Kidney (tissue), 14 donors: Measurements from ENCODE around the gene KPNA1. TPM values are rescaled to one million over a fixed set of nuclear protein-coding genes. Genes with fewer than 3 reads are reported as not detected.
"Not testable (repeated sequence)": the region's sequence is repeated elsewhere in the genome, so short reads cannot be mapped to it uniquely, and the experiment has no call there.

Source experiments
- DNase-seq, 5 donors: peaks; one replicate each; pipeline ENCODE4 v3.0.0-alpha.2; 2013 to 2020
- FAIRE-seq: peaks from 2 replicates; lab custom pipeline; 2012; peaks lifted over from hg19 to GRCh38; lab: Jason Lieb, UNC
- H3K27ac ChIP-seq, 2 donors: one replicate each; pipeline ENCODE4 v1.7.0; 2013; ENCODE audit warnings: low read depth in 2 of 2, low read length in 2 of 2, inconsistent platforms in 1 of 2
- H3K27me3 ChIP-seq: one replicate; pipeline ENCODE4 v1.7.1; 2013; ENCODE audit warnings: low read length, inconsistent platforms; ENCODE audit not compliant: control insufficient read depth, insufficient read depth
- H3K36me3 ChIP-seq, 3 donors: one replicate each; pipeline versions ENCODE4 v1.7.0 to v1.7.1; 2013; ENCODE audit warnings: low read length in 3 of 3, control low read depth in 1 of 3, inconsistent platforms in 1 of 3; ENCODE audit not compliant: insufficient read depth in 3 of 3, control insufficient read depth in 2 of 3
- H3K4me1 ChIP-seq, 3 donors: one replicate each; pipeline versions ENCODE4 v1.7.0 to v1.7.1; 2013; ENCODE audit warnings: low read length in 3 of 3, inconsistent platforms in 1 of 3, low read depth in 1 of 3; ENCODE audit not compliant: control insufficient read depth in 2 of 3, insufficient read depth in 2 of 3
- H3K4me3 ChIP-seq, 3 donors: one replicate each; pipeline versions ENCODE4 v1.7.0 to v1.8.1; 2013; ENCODE audit warnings: low read length in 3 of 3, control low read depth in 1 of 3, inconsistent platforms in 1 of 3
- H3K9ac ChIP-seq, 3 donors: one replicate each; pipeline versions ENCODE4 v1.7.0 to v1.7.1; 2013; ENCODE audit warnings: low read length in 3 of 3, control low read depth in 1 of 3, inconsistent platforms in 1 of 3
- H3K9me3 ChIP-seq, 3 donors: one replicate each; pipeline versions ENCODE4 v1.7.0 to v1.7.1; 2013; ENCODE audit warnings: low read length in 3 of 3, control low read depth in 1 of 3, inconsistent platforms in 1 of 3; ENCODE audit not compliant: control insufficient read depth in 2 of 3, insufficient read depth in 1 of 3
- CTCF ChIP-seq: IDR thresholded peaks from 3 replicates; pipeline ENCODE4 v1.5.1; 2012; ENCODE audit warnings: mild to moderate bottlenecking, moderate library complexity, borderline replicate concordance; ENCODE audit not compliant: insufficient read depth; ENCODE audit errors: extremely low read depth
- intact Hi-C: fragments of 100-400 bp; cut with DNase I; formaldehyde crosslinking; loops from one replicate; pipeline ENCODE4 v1.11.1; 2022
- polyA plus RNA-seq: library from polyadenylated mRNA; stranded (reverse); fragments of 350-450 nt; fragmentation: Illumina TruSeq; extraction: RNeasy Lipid Tissue Mini Kit (QIAGEN cat#74804); gene quantifications from one replicate; pipeline ENCODE4 v1.2.3, GENCODE V29; 2014; ENCODE audit warnings: low read depth, low replicate concordance; ENCODE audit not compliant: insufficient read depth
- total RNA-seq: library from RNA; stranded (reverse); fragmentation: NEBNext Ultra II Directional; extraction: Animal tissue kit (Norgen Biotek cat#: 25700); gene quantifications from one replicate; pipeline ENCODE4 v1.2.1, GENCODE V29; 2021
- donor health status: control.
- donor health status: control.
- donor health status: control.
- donor health status: control.
- donor health status: control.
- donor health status: DM: yes; HTN: yes; CAD: no.
- donor health status: Normal renal cell carcinoma (clear cell type).

The KPNA1 gene
- total and polyA plus RNA-seq, 2 donors from 2014 or later: 16.8 to 64.5 TPM

DNA sequence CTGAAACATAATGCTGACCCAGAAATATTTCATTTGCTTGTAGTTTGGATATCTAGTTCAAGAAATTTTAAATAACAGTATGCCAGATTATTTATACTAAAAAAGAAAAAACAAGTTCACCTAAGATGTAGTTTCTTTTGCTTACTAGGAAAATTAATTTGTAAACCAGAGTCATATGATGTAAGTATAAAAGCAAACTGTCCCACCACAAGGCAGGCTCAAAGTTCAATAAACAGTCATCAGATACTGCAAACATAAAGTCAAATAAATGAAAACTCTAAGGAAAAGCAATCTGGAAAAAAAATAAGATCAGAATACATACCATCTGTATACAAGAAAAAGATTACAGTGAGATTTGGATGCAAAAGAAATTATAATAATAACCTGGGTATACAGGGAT is 58.7 kb downstream of the KPNA1 start:
- FAIRE-seq (no peak), DNase-seq (no peak)
- Histone ChIP-seq H3K9ac (no peak overlapping the region), H3K27me3 (no peaks in the 10 kb centered on the region), H3K36me3 (peaks cover 3 to 12% (median 11%) of the 10 kb centered on the region in 3 donors), H3K4me1 (peaks cover 0 to 5% (median 0%) of the 10 kb centered on the region in 3 donors), H3K4me3 (no peak overlapping the region), H3K9me3 (no peaks in the 10 kb centered on the region), H3K27ac (peak overlapping the region in 1 of 2 donors; percentile 8)
- no peak for TF ChIP-seq CTCF
- intact Hi-C loops: no loop called here

DNA sequence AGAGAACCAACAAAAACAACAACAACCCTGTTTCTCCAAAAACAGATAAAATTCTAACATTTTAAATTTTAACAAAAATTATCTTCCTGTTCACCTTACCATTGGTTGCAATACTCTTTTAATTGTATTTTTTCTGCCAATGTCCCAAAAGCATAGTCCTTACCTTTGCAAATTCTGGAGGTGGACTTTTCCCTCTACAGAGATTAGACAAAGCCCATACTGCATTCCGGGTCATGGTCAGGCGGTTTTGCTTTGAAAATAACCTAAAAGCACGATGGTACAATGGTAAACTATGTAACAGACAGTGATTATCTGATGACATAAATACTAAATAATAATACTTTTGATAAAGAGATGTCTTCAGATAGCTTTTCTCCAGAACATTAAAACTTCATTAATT is 63.4 kb downstream of the KPNA1 start:
- Histone ChIP-seq H3K4me1 (peaks cover 0 to 5% (median 0%) of the 10 kb centered on the region in 3 donors), H3K4me3 (no peak overlapping the region), H3K27ac (no peak overlapping the region), H3K9me3 (no peaks in the 10 kb centered on the region), H3K9ac (no peak overlapping the region), H3K36me3 (peaks cover 5 to 9% (median 8%) of the 10 kb centered on the region in 3 donors), H3K27me3 (no peaks in the 10 kb centered on the region)
- TF ChIP-seq CTCF: no peak
- DNase-seq (no peak), FAIRE-seq (no peak)
- intact Hi-C loops: no loop called here

DNA sequence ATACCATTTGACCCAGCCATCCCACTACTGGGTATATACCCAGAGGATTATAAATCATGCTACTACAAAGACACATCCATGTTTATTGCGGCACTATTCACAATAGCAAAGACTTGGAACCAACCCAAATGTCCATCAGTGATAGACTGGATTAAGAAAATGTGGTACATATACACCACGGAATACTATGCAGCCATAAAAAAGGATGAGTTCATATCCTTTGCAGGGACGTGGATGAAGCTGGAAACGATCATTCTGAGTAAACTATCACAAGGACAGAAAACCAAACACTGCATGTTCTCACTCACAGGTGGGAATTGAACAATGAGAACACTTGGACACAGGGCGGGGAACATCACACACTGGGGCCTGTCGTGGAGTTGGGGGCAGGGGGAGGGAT is 66.5 kb downstream of the KPNA1 start:
- DNase-seq, intact Hi-C loops, FAIRE-seq, H3K4me3 ChIP-seq, H3K9me3 ChIP-seq, H3K4me1 ChIP-seq, H3K36me3 ChIP-seq, H3K9ac ChIP-seq, H3K27ac ChIP-seq, H3K27me3 ChIP-seq: not testable (repeated sequence)

DNA sequence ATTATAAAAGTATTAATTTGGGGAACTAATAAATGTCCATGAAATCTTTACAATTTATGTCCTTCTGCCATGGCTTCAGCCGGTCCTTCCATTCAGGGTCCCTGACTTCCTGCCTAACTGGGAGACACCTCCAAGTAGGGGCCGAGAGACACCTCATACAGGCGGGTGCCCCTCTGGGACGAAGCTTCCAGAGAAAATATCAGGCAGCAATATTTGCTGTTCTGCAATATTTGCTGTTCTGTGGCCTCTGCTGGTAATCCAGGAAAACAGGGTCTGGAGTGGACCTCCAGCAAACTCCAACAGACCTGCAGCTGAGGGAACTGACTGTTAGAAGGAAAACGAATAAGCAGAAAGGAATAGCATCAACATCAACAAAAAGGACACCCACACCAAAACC is 70.2 kb downstream of the KPNA1 start:
- H3K4me1 ChIP-seq, H3K9me3 ChIP-seq, DNase-seq, H3K4me3 ChIP-seq, FAIRE-seq, intact Hi-C loops, H3K27me3 ChIP-seq, H3K27ac ChIP-seq, H3K9ac ChIP-seq: not testable (repeated sequence)
- H3K36me3 ChIP-seq: peaks cover 2 to 20% (median 10%) of the 10 kb centered on the region in 3 donors

DNA sequence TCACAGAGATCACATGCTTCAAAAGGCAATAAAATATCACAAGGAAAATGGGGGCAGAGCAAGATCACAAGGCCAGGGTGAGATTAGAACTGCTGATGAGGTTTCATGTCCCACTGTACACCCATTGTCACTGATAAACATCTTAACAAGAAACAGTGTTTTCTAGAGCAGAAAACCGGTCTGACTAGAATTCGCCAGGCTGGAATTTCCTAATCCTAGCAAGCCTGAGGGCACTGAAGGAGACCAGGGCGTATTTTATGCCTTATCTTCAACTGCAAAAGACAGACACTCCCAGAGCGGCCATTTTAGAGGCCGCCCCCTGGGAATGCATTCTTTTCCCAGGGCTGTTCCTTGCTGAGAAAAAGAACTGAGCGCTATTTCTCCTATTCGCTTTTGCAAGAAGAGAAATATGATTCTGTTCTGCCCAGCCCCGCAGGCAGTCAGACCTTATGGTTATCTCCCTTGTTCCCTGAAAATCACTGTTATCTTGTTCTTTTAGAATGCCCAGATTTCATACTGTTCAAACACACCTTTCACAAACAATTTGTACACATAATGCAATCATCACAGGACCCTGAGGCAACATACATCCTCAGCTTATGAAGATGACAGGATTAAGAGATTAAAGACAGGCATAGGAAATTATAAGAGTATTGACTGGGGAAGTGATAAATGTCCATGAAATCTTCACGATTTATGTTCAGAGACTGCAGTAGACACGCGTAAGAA is 70.8 kb downstream of the KPNA1 start:
- H3K4me3 ChIP-seq, H3K9me3 ChIP-seq, H3K27me3 ChIP-seq, H3K4me1 ChIP-seq, FAIRE-seq, intact Hi-C loops, H3K27ac ChIP-seq, H3K9ac ChIP-seq: not testable (repeated sequence)
- DNase-seq: peak in 2 of 5 donors; percentile 4 to 14
- peaks cover 2 to 20% (median 15%) of the 10 kb centered on the region in 3 donors for H3K36me3 ChIP-seq
